A549 (cell line): ENCODE measurements around the gene COA8. TPM values are rescaled to one million over a fixed set of nuclear protein-coding genes. Genes with fewer than 3 reads are reported as not detected.

ENCODE experiments used
- CBX2 ChIP-seq: fragments of 200-600 bp; sonication (generic); IDR thresholded peaks from 2 replicates; pipeline ENCODE4 v1.6.1; 2016; ENCODE audit warnings: low read depth, mild to moderate bottlenecking, borderline replicate concordance
- CBX8 ChIP-seq: fragments of 200-600 bp; sonication (generic); IDR thresholded peaks from 2 replicates; pipeline ENCODE4 v1.6.1; 2016
- CEBPB ChIP-seq, 2 experiments: fragments of >200 bp in 1 of 2; sonication (Bioruptor Twin) in 1 of 2; formaldehyde crosslinking in 1 of 2; IDR thresholded peaks; 2 replicates each; pipeline ENCODE4 v1.6.1; 2012 to 2016
- CHD2 ChIP-seq: fragments of 150-350 bp; IDR thresholded peaks from 2 replicates; pipeline ENCODE4 v1.6.1; 2014; ENCODE audit warnings: low read length; ENCODE audit not compliant: partially characterized antibody
- CHD4 ChIP-seq: fragments of 200-600 bp; sonication (generic); IDR thresholded peaks from 2 replicates; pipeline ENCODE4 v1.6.1; 2016; ENCODE audit warnings: antibody characterized with exemption, mild to moderate bottlenecking, borderline replicate concordance
- EHF ChIP-seq: fragments of 250-450 bp; sonication (Bioruptor Pico); IDR thresholded peaks from 2 replicates; pipeline ENCODE4 v1.5.0; 2020; ENCODE audit warnings: mild to moderate bottlenecking
- EHMT2 ChIP-seq: fragments of 200-600 bp; sonication (generic); IDR thresholded peaks from 2 replicates; pipeline ENCODE4 v1.6.1; 2016; ENCODE audit warnings: antibody characterized with exemption, low read depth, mild to moderate bottlenecking, moderate library complexity
- ESRRA ChIP-seq: fragments of 150-350 bp; IDR thresholded peaks from 2 replicates; pipeline ENCODE4 v1.6.1; 2014; ENCODE audit warnings: mild to moderate bottlenecking, low read length, borderline replicate concordance
- FOSL2 ChIP-seq, 2 experiments: fragments of 450-650 bp in 1 of 2; fragments of >200 bp in 1 of 2; sonication (Bioruptor Twin) in 1 of 2; formaldehyde crosslinking; IDR thresholded peaks; 2 replicates each; pipeline versions ENCODE4 v1.5.0 to v1.6.1; 2016 to 2020; ENCODE audit warnings: mild to moderate bottlenecking in 1 of 2, moderate library complexity in 1 of 2
- FOXS1 ChIP-seq: fragments of 250-450 bp; sonication (Bioruptor Pico); IDR thresholded peaks from 2 replicates; pipeline ENCODE4 v1.5.0; 2020; ENCODE audit warnings: mild to moderate bottlenecking, moderate library complexity
- GATA3 ChIP-seq: IDR thresholded peaks from 2 replicates; pipeline ENCODE4 v1.6.1; 2012; ENCODE audit warnings: borderline replicate concordance
- HES2 ChIP-seq: fragments of >200 bp; sonication (Bioruptor Twin); formaldehyde crosslinking; IDR thresholded peaks from 2 replicates; pipeline ENCODE4 v1.6.1; 2016
- HMGXB4 ChIP-seq: fragments of 250-450 bp; sonication (Bioruptor Pico); IDR thresholded peaks from 2 replicates; pipeline ENCODE4 v1.5.0; 2021; ENCODE audit warnings: mild to moderate bottlenecking, moderate library complexity, borderline replicate concordance
- HOXB5 ChIP-seq: fragments of 250-450 bp; sonication (Bioruptor Pico); IDR thresholded peaks from 2 replicates; pipeline ENCODE4 v1.5.0; 2020; ENCODE audit warnings: mild to moderate bottlenecking, moderate library complexity
- JUN ChIP-seq, 2 experiments: fragments of >200 bp; sonication (Bioruptor Twin); formaldehyde crosslinking; IDR thresholded peaks; 2 replicates in 1 of 2; 3 replicates in 1 of 2; pipeline ENCODE4 v1.6.1; 2016 to 2017
- KDM1A ChIP-seq: fragments of 200-600 bp; sonication (generic); IDR thresholded peaks from 2 replicates; pipeline ENCODE4 v1.6.1; 2016; ENCODE audit warnings: low read depth, mild to moderate bottlenecking
- MAFK ChIP-seq: fragments of 450-650 bp; IDR thresholded peaks from 2 replicates; pipeline ENCODE4 v1.6.1; 2014; ENCODE audit not compliant: partially characterized antibody
- NFE2L2 ChIP-seq: fragments of 150-350 bp; conservative IDR thresholded peaks from 2 replicates; pipeline ENCODE4 v1.6.1; 2014; ENCODE audit warnings: low read length
- PBX3 ChIP-seq: IDR thresholded peaks from 2 replicates; pipeline ENCODE4 v1.6.1; 2012
- POLR2AphosphoS2 ChIP-seq: conservative IDR thresholded peaks from 2 replicates; pipeline ENCODE4 v1.6.1; 2012; ENCODE audit warnings: low read length, improper control_type of control experiment, inconsistent platforms
- RCOR1 ChIP-seq: fragments of 150-350 bp; IDR thresholded peaks from 2 replicates; pipeline ENCODE4 v1.6.1; 2014; ENCODE audit warnings: antibody characterized with exemption, low read length, low read depth
- RFX5 ChIP-seq: fragments of 450-650 bp; IDR thresholded peaks from 2 replicates; pipeline ENCODE4 v1.7.1; 2014; ENCODE audit warnings: antibody characterized with exemption, mild to moderate bottlenecking, moderate library complexity
- SMC3 ChIP-seq: fragments of >200 bp; sonication (Bioruptor Twin); formaldehyde crosslinking; IDR thresholded peaks from 3 replicates; pipeline ENCODE4 v1.6.1; 2018; ENCODE audit warnings: inconsistent platforms
- TFCP2L1 ChIP-seq: fragments of 250-450 bp; sonication (Bioruptor Pico); IDR thresholded peaks from 2 replicates; pipeline ENCODE4 v1.5.0; 2021; ENCODE audit warnings: mild to moderate bottlenecking
- USF2 ChIP-seq: fragments of 450-650 bp; IDR thresholded peaks from 2 replicates; pipeline ENCODE4 v1.6.1; 2014; ENCODE audit warnings: antibody characterized with exemption
- ZC3H11A ChIP-seq: fragments of 450-650 bp; IDR thresholded peaks from 2 replicates; pipeline ENCODE4 v1.6.1; 2014; ENCODE audit warnings: antibody characterized with exemption, mild to moderate bottlenecking
- ZNF302 ChIP-seq: fragments of 250-450 bp; sonication (Bioruptor Pico); IDR thresholded peaks from 2 replicates; pipeline ENCODE4 v1.9.0; 2021; ENCODE audit warnings: inconsistent platforms, mild to moderate bottlenecking, moderate library complexity
- polyA plus RNA-seq, 4 experiments: library from polyadenylated mRNA; depleted of rRNA in 3 of 4; stranded (reverse); fragments of >200 nt; fragmentation: RNase III in 1 of 4; extraction: RNeasy Plus Mini Kit Qiagen cat#74134 plus additional on column Dnase treatment in 1 of 4; gene quantifications; 2 replicates in 3 of 4; 3 replicates in 1 of 4; pipeline ENCODE4 v1.2.3, GENCODE V29; 2011 to 2017

Gene COA8
- polyA plus RNA-seq, 2 of the 4 experiments (the other 2 are of a cell fraction) = 29.8 to 34.9 TPM

- TF ChIP-seq ESRRA (no peak), FOSL2 (IDR thresholded peaks at IDR 0.05) (no peak), FOSL2 (CRISPR knock-in tag; IDR thresholded peaks at IDR 0.05) (no peak), HOXB5 (CRISPR knock-in tag) (no peak), GATA3 (peak; percentile 69), PBX3 (no peak), USF2 (no peak), RFX5 (no peak), TFCP2L1 (CRISPR knock-in tag) (no peak), KDM1A (no peak), MAFK (no peak), JUN (IDR thresholded peaks at IDR 0.05) (peak; percentile 58 to 92; a peak in 4 of 5 replicates), ZNF302 (CRISPR knock-in tag) (no peak), SMC3 (no peak), CEBPB (IDR thresholded peaks at IDR 0.05) (no peak), CHD2 (no peak), CBX2 (no peak), EHMT2 (no peak), NFE2L2 (no peak), EHF (CRISPR knock-in tag) (no peak), CHD4 (no peak), HES2 (no peak), HMGXB4 (no peak), RCOR1 (no peak), CBX8 (no peak), ZC3H11A (no peak), FOXS1 (CRISPR knock-in tag) (no peak), POLR2AphosphoS2 (no peak)
Measured at GRCh38 chr14:103562429-103563225, at the start of gene COA8, which contains the start of gene BAG5 (continued).
